Measurements from ENCODE around the gene HOXB3. TPM values are rescaled to one million over a fixed set of nuclear protein-coding genes. Genes with fewer than 3 reads are reported as not detected.

Gene HOXB3
- total and polyA plus RNA-seq, 12 donors: 0.24 to 5.9 (median 1.1) TPM

GRCh38 chr17:48554412-48555257 is 35.4 kb downstream of the HOXB3 start:
- no peaks in the 10 kb centered on the region for H3K9me3 ChIP-seq
- DNase-seq (no peak), ATAC-seq (peak in 1 of 8 donors; percentile 22)
- peaks cover 0 to 100% (median 97%) of the 10 kb centered on the region in 7 donors for H3K27me3 ChIP-seq
- peak overlapping the region in 8 of 10 donors; percentile 6 to 64 (median 42) for H3K27ac ChIP-seq
- H3K4me1 ChIP-seq: peaks cover 0 to 26% (median 0%) of the 10 kb centered on the region in 9 donors
- peak overlapping the region in 9 of 10 donors; percentile 25 to 54 (median 41) for H3K4me3 ChIP-seq
- peaks cover 0 to 4% (median 0%) of the 10 kb centered on the region in 9 donors for H3K36me3 ChIP-seq
- no peak for TF ChIP-seq CTCF (IDR thresholded peaks at IDR 0.05)
- WGBS, 2 donors: 24 to 31% methylated on average over 44 of the region's 44 CpGs
- intact Hi-C loops (cut with DNase I): no loop called here

GRCh38 chr17:48553826-48554225 is 36.2 kb downstream of the HOXB3 start:
- Histone ChIP-seq H3K36me3 (peaks cover 0 to 4% (median 0%) of the 10 kb centered on the region in 9 donors), H3K27ac (no peak overlapping the region), H3K27me3 (peaks cover 0 to 100% (median 97%) of the 10 kb centered on the region in 7 donors), H3K9me3 (no peaks in the 10 kb centered on the region), H3K4me1 (peaks cover 0 to 26% (median 0%) of the 10 kb centered on the region in 9 donors), H3K4me3 (peak overlapping the region in 3 of 10 donors; percentile 41 to 54 (median 44))
- ATAC-seq: no peak
- intact Hi-C loops (cut with DNase I): no loop called here
- DNase-seq: no peak
- no peak for TF ChIP-seq CTCF (IDR thresholded peaks at IDR 0.05)
- WGBS, 2 donors: 46 to 57% methylated on average over 1 of the region's 1 CpG

GRCh38 chr17:48553190-48553547 is 36.9 kb downstream of the HOXB3 start:
- Histone ChIP-seq H3K27me3 (peaks cover 0 to 100% (median 96%) of the 10 kb centered on the region in 7 donors), H3K27ac (no peak overlapping the region), H3K4me1 (peaks cover 0 to 26% (median 0%) of the 10 kb centered on the region in 9 donors), H3K9me3 (no peaks in the 10 kb centered on the region), H3K4me3 (no peak overlapping the region), H3K36me3 (peaks cover 0 to 4% (median 0%) of the 10 kb centered on the region in 9 donors)
- WGBS, 2 donors: 41 to 44% methylated on average over 5 of the region's 5 CpGs
- intact Hi-C loops (cut with DNase I): no loop called here
- DNase-seq: no peak
- ATAC-seq: no peak
- TF ChIP-seq CTCF (IDR thresholded peaks at IDR 0.05): no peak

- Histone ChIP-seq H3K4me1 (peaks cover 0 to 28% (median 0%) of the 10 kb centered on the region in 9 donors), H3K36me3 (peaks cover 0 to 4% (median 0%) of the 10 kb centered on the region in 9 donors), H3K9me3 (no peaks in the 10 kb centered on the region), H3K27ac (no peak overlapping the region), H3K27me3 (peaks cover 0 to 100% (median 96%) of the 10 kb centered on the region in 7 donors), H3K4me3 (no peak overlapping the region)
- TF ChIP-seq CTCF (IDR thresholded peaks at IDR 0.05): no peak
- no peak for DNase-seq
- 33 to 39% methylated on average over 11 of the region's 11 CpGs for WGBS, 2 donors
- no peak for ATAC-seq
- intact Hi-C loops (cut with DNase I): no loop called here
Measured at GRCh38 chr17:48552466-48553189, 37.4 kb downstream of the HOXB3 start.

Data from heart right ventricle (tissue), 16 donors.